Activated CD4-positive, alpha-beta T cell treated with anti-CD3 and anti-CD28 coated beads for 4 hours (primary cell): Measurements from ENCODE around the gene FUZ.

Experiments
- DNase-seq, 2 donors: peaks; one replicate each; pipeline ENCODE4 v3.0.0-alpha.2; 2020

The FUZ gene

DNA sequence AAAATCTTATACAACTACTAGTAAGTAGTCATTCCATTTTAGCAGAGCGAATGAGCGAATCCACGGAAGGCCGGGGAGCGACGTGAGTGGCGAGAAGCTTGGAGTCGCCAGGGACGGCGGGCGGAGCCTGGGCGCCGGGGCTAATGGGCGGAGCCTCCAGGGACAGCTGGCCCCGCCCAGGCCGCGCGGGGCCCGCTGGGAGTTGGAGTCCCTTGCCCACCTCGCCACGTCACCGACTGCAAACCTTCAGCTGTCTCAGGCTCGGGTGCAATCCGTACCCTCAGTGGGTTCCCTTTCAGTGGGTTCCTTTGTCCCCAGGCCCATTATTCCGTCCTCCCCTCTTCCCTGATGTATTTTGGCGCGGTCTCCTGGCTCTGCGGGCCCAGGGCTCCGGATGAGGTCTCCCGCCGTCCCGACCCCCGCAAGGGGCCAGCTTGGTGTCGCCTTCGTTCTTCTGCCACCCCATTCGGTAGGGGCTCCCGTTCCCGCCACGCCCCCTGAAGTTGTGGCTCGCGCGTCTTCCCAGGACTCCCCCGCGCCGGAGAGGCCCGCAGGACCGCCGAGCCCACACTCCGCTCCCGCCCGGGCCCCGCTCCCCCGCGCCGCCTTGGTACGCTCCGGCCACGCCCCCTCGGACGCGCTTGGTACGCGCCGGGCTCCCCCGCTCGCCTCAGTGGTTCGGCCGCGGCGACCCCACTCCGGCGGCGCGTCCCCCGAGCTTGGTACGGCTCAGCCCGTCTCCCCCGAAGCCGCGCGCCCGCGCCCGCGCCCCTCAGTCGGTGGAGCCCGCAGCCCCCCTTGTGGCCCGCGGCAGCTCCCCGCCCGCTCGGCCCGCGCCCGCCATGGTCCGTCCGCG, 37.6 kb upstream of the FUZ start, which contains the start of gene PTOV1:
Gene PTOV1, plus strand, starts transcription at position 673 of the 856 bp plus-strand sequence.
- peak; percentile 85 to 87 for DNase-seq

DNA sequence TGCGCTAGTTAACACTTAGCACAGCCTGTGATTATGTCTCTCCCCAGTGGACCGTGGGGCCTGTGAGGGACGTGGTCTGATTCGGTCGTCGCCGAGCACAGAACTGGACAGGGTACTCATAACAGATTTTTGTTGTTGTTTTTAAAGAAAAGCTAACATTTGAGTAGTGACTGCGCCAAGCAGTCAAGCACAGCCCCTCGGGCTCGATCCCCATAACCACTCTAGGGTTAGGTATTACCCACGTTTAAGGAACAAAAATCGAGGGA, 37.1 kb upstream of the FUZ start:
- no peak for DNase-seq

- no peak for DNase-seq
Measured at GRCh38 chr19:49849433-49850220, 36.5 kb upstream of the FUZ start.

GRCh38 chr19:49848938-49849337, 35.8 kb upstream of the FUZ start:
- DNase-seq = no peak

GRCh38 chr19:49847731-49848696, 34.9 kb upstream of the FUZ start:
- DNase-seq = no peak

- no peak for DNase-seq
Measured at GRCh38 chr19:49846408-49846807, 33.3 kb upstream of the FUZ start.

GRCh38 chr19:49845414-49845813, 32.3 kb upstream of the FUZ start:
- DNase-seq = no peak

GRCh38 chr19:49844138-49845095, 31.3 kb upstream of the FUZ start:
- DNase-seq = no peak

- no peak for DNase-seq
Measured at GRCh38 chr19:49843265-49843664, 30.2 kb upstream of the FUZ start.

- no peak for DNase-seq
Measured at GRCh38 chr19:49840736-49841249, 27.7 kb upstream of the FUZ start.

DNA sequence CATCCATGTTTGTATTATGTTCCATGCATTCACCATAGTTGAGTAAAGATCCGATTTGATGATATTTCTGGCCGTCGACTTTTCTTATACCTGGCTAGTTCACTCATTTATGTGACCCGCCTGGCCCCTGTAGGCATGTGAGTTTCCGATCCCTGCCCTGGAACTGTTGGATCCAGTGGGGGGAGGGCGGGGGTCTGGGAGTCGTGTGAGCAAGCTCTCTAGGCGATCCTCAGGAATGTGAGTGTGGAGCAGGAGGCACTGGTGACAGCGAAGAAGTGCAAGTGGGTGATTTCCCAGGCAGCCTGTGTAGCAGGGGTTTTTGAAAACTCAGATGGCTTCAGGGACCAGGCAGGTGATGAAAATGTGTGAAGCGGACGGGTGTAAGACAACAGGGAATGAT, 27.2 kb upstream of the FUZ start:
- no peak for DNase-seq

GRCh38 chr19:49839713-49840112, 26.6 kb upstream of the FUZ start:
- no peak for DNase-seq

- DNase-seq = no peak
Measured at GRCh38 chr19:49838885-49839588, 25.9 kb upstream of the FUZ start.

DNA sequence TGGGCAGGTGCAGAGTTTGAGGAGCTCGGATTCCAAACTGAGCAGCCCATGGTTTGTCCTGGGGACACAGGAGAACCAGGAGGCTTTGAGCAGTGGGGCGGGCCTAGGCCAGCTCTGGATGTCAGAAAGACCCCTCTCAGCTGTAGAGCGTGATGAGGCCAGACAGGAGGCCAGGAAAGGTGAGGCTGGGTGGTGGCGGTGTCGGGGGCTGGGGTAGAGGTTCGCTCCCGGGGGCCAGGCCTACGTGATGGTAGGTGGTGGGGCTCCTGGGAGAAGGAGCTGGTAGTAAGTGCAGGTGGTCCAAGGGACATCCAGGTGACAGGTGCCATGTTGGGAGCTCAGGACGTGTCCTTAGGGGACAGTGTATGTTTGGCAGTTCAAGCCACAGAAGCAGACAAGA, 24.3 kb upstream of the FUZ start:
- no peak for DNase-seq

DNA sequence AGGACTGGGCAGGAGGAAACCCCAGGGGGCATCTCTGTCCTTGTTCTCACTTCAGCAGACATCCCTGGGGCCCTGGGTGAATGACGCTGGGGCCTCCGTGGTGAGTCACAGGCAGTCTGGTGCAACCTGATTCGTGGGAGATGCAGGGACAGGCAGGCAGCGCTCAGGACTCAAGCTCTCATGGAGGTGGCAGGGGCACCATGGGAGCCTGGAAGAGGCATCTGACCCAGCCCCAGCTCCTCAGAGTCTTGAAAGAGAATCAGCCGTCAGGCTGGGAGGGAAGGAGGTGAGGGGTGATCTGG, 23.9 kb upstream of the FUZ start:
- DNase-seq = no peak

DNA sequence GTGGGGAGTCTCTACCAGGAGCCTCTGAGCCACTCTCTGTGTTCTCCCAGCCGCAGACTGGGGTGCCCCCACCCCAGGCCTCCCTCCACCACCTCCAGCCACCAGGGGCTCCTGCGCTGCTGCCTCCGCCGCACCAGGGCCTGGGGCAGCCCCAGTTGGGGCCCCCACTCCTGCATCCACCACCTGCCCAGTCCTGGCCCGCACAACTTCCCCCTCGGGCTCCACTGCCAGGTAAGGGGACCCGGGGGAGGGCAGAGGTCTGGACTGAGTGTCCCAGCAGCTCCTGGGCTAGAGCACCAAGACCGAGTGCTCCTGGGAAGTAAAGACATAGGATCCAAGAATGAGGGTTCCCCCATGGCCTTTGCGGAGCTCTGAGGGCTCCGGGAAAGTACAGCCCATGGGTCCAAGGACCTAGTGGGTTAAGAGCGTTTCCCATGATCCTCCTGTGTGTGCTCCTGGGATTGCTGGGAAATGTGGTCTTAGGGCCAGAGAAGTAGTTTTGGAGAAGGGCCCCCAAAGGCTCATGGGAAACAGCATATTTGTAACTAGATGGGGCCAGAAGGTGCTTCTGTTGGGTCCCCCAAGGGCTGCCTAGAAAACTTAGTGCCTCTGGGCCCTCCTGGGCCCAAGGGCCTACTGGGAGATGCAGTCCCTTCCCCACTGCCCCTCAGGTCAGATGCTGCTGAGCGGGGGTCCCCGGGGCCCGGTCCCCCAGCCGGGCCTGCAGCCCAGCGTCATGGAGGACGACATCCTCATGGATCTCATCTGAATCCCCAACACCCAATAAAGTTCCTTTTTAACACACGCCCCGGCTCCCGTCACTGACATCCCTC, 23.3 kb upstream of the FUZ start:
- DNase-seq = no peak

DNA sequence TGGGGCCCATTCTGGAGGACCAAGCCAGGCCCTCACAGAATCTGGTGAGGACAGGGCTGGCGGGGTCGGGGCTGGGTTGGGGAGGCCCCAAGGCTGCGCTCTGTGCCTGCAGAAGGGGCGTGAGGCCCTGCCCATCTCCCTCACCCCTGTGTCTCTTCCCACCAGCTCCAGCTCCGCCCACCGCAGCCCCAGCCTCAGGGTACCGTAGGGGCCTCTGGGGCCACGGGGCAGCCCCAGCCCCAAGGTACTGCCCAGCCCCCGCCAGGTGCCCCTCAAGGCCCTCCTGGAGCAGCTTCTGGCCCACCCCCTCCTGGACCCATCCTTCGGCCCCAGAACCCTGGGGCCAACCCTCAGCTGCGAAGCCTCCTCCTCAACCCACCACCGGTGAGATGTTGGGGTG, 22.5 kb upstream of the FUZ start:
- DNase-seq = no peak

- no peak for DNase-seq
Measured at GRCh38 chr19:49833599-49833998, 20.5 kb upstream of the FUZ start.

DNA sequence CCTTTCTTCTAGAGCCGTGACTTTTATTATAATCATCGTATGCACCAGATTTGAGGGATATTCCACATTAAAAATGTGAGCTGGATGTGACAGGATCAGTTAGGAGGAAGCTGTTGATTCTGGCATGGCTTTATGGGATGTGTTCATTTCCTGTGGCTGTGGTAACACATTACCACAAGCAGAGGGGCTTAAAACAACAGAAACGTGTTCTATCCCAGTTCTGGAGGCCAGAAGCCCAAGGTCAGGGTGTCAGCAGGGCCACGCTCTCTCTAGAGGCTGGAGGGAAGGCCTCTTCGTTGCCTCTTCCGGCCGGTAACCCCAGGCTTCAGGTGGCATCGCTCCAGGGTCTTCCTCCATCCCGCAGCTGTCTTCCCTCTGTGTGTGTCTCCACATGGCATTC, 19.5 kb upstream of the FUZ start:
- DNase-seq = no peak

GRCh38 chr19:49831592-49831991, 18.5 kb upstream of the FUZ start:
- no peak for DNase-seq
